NOMO-1 treated with dmso at 0.1 percent for 144 hours (cell line): ENCODE results near the gene PIK3R1.

Source experiments
- DNase-seq: peaks from one replicate; lab custom pipeline; 2025; ENCODE audit not compliant: unreplicated experiment; lab: John Stamatoyannopoulos, UW

PIK3R1 gene

GRCh38 chr5:68290847-68291246 lies 75.3 kb downstream of the PIK3R1 start:
- no peak for DNase-seq

- DNase-seq = no peak
Measured at GRCh38 chr5:68292316-68292715, 76.8 kb downstream of the PIK3R1 start.

GRCh38 chr5:68295772-68296171 lies 80.2 kb downstream of the PIK3R1 start:
- no peak for DNase-seq

GRCh38 chr5:68296895-68297294 lies 81.3 kb downstream of the PIK3R1 start:
- DNase-seq = no peak

- no peak for DNase-seq
Measured at GRCh38 chr5:68297656-68298055, 82.1 kb downstream of the PIK3R1 start.

- no peak for DNase-seq
Measured at GRCh38 chr5:68298479-68298878, 82.9 kb downstream of the PIK3R1 start.

GRCh38 chr5:68299105-68299504 lies 83.5 kb downstream of the PIK3R1 start:
- DNase-seq = no peak

- DNase-seq = no peak
Measured at GRCh38 chr5:68299575-68299974, 84.0 kb downstream of the PIK3R1 start.

GRCh38 chr5:68303038-68303738 lies 87.6 kb downstream of the PIK3R1 start:
- no peak for DNase-seq

- DNase-seq = no peak
Measured at GRCh38 chr5:68303754-68304420, 88.3 kb downstream of the PIK3R1 start.

- DNase-seq = no peak
Measured at GRCh38 chr5:68304421-68305052, 89.0 kb downstream of the PIK3R1 start.

GRCh38 chr5:68305223-68305870 lies 89.8 kb downstream of the PIK3R1 start:
- DNase-seq = no peak

GRCh38 chr5:68306361-68307014 lies 90.9 kb downstream of the PIK3R1 start:
- DNase-seq = no peak

- no peak for DNase-seq
Measured at GRCh38 chr5:68313336-68313735, 97.8 kb downstream of the PIK3R1 start.

- no peak for DNase-seq
Measured at GRCh38 chr5:68314465-68314864, 98.9 kb downstream of the PIK3R1 start.

GRCh38 chr5:68315679-68316271 lies 100.2 kb downstream of the PIK3R1 start:
- DNase-seq = no peak

GRCh38 chr5:68316469-68316868 lies 100.9 kb downstream of the PIK3R1 start:
- no peak for DNase-seq

GRCh38 chr5:68317646-68318045 lies 102.1 kb downstream of the PIK3R1 start:
- DNase-seq = no peak

GRCh38 chr5:68318955-68319705 lies 103.6 kb downstream of the PIK3R1 start:
- DNase-seq = no peak
